ENCODE data around the gene SLC39A9.

Gene SLC39A9, protein sequence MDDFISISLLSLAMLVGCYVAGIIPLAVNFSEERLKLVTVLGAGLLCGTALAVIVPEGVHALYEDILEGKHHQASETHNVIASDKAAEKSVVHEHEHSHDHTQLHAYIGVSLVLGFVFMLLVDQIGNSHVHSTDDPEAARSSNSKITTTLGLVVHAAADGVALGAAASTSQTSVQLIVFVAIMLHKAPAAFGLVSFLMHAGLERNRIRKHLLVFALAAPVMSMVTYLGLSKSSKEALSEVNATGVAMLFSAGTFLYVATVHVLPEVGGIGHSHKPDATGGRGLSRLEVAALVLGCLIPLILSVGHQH

DNA sequence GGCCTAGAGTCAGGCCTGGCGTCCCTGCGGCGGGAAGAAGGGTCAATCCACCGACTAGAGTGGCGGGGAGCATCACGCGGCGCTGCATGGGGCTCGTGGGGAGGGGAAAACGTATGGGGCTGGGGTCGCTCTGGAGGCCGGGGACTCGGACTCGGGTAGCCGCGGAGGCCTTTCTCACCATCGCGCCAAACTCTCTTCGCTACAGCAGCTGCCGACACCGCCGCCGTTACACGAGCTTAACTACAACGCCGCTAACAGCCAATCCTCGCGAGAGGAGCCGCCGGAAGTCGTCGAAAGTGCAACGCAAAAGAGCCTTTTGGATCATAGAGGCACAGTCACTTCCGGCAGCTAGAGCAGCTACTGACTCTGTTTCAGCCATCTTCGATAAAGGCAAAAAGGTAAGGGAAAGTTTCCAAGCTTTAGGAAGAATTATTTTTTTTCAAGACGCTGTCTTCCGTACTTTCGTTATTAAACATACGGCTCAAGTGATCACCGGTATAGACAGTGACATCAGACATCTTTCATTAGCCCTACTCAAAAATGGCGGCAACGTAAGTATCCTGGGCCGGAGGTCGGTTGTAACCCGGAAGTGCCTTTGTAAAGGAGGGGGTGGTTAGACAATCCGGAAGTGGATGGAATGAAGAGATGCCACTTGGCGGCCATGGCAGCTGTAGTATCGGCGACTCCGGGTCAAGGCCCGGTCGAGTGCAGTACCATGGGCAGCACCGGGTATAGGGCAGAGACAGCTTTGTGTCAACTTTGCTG, at the start of gene SLC39A9, which contains the start of gene ERH:
TSS of gene SLC39A9 (plus strand) at position 640 of the 765 bp plus-strand sequence. CDS start 678 bp downstream, outside the sequence.
TSS of gene ERH (minus strand) at position 247 of the 765 bp plus-strand sequence. CDS start at position 181, 66 bp downstream.
- DNase-seq (ENCODE audit: low read depth): peak; percentile 92

DNA sequence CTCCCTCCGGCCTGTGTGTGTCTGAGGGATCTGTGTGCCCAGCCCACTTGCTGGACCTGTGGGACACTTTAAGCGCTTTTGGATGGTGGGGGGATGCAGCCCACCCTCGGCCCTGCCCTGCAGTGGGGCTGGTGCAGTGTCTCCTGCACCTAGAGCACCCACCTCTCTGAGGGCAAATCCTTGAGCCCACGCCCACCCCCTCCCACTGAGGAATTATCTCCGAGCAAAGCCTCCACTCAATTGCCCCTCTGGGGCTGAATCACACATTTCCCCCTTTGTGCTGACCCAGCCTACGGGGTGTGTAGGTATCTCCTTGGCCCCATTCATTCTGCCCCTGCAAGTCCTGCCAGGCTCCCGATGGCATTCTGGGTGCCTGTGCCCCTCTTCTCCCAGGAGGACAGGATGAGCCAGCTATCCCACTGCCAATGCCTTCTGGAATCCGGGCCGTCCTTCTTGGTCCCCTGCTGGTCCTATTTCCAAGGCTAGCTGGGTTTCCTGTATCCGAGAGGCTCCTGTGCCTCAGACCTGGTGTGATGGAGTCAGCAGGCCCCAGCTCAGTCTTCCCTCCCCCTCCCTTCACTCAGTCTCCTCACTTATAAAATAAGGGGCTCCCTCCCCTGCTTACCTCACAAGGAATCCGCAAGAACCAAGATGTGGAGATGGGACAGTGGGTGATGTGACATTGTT, 49.3 kb upstream of the SLC39A9 start:
- no peak for DNase-seq (ENCODE audit: low read depth)

DNA sequence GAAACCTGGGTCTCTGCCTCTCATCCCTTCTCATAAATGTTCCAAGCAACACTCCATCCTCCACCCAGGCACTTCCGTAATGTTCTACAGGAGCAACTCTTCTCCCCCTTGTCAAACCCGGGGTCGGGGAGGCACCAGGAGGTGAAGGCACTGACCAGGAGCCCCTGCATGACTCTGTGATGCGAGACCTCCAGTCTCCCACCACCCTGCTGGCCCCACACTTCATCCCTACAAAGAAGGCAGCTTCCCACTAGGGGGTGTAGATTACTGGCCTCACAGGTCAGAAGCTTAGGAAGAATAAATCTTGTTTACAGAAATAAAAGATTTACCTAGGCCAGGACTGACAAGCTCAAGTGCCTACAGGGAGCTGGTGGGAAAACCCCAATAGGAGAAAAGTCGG, 47.6 kb upstream of the SLC39A9 start:
- DNase-seq (ENCODE audit: low read depth): no peak

DNA sequence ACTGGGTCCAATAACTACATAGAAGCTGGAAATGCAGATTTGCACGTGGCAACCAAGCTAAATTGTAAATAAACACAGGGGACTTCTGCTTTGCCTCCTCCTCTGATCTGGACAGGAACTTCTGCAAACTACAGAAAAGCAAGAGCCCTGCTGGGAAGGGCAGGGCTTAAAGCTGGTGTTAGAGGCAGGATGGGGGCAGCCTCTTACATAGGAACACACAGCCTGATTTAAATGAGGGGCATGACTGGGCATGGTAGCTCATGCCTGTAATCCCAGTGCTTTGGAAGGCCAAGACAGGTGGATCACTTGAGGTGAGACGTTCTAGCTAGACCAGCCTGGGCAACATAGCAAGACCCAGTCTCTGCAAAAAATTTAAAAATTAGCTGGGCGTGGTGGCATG, 47.1 kb upstream of the SLC39A9 start:
- no peak for DNase-seq (ENCODE audit: low read depth)

DNA sequence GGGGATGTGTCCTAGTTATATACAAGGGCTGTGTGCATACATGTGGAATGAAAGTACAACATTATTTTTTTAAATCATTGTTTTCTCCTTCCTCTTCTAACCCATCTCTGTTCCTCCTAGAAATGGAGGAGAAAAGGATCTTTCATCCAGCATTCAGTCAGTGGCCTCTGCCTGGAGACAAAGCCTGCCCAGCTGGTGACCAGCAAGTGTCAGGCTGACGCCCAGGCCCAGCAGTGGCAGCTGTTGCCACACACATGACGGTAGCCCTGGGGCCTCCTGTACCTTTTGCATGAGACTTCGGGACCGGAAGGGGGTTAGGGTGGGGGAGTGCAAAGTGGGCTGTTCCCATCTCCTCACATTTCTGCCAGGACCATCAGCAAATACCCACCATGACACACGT, 46.6 kb upstream of the SLC39A9 start:
- DNase-seq (ENCODE audit: low read depth): no peak

DNA sequence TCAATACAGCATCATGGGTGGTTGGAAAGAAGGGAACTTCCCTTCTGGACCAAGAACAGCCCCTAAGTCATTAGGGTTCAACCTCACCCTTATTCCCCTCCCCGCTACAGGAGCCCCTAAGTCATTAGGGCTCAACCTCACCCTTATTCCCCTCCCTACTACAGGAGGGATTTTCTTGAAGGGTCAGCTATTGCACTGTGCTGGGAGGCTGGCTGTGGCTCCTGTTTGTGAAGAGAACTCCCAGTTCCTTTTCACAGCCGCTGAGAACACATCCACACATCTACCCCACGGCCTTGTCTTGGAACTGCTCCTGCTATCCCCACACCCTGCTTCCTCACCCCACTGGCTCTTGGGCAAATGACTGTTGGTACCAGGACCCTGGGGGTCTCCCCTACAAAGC, 45.3 kb upstream of the SLC39A9 start:
- no peak for DNase-seq (ENCODE audit: low read depth)

DNA sequence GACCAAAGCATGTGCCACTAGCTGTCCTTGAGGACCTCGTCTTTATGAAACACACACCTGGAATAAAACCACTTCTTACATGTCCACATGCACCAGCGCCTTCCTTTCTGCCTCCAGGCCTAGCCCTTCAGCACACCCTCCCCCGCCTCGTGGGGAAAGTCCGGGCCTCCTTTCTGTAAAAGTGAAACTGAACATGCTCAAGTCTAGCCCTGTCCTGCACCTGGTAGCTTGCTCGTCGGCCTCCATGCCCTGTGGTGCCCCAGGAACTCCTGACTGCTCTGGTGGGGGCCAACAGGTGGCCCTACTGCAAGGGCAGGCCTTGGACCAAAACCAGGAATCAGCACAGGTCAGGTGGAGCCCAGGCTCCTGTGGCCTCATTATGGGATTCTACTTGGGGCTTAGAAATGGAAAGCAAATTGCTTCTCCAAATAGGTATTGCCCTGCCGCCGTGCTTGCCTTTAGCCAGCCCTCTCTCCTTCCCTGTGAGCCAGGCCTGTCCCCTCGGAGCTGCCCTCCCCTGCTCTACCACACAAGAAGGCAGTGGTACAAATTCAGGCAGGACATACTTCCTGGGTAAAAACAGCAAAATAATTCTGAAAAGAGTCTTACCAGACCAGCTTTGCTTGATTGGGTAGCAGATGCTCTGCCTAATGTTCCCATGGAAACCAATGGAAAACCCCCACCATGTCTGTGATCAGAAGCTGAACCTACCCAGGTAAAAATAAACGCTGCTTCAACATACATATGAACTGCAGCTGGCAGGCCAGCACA, 43.9 kb upstream of the SLC39A9 start:
- peak; percentile 31 for DNase-seq (ENCODE audit: low read depth)

DNA sequence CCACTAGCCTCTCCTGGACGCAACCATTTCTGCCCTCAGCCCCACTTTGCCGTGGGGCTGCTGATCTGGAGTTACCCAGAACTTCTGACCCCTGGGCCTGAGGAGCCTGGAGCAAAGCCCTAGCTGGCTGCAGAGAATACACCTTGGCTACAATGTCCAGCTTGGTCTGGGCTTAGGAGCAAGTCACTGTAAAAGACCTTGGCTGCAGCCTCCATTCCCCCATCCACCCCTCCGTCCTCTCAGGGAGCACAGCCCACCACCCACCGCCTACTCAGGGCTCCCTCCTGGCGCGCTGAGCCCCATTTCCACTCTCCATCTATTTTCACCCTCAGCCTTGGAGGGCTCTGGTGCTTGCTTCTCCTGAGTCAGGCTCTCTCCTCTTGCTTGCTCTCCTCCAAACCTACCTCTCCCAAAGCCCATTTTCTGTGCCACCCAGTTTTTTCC, 43.3 kb upstream of the SLC39A9 start:
- DNase-seq (ENCODE audit: low read depth): no peak

DNA sequence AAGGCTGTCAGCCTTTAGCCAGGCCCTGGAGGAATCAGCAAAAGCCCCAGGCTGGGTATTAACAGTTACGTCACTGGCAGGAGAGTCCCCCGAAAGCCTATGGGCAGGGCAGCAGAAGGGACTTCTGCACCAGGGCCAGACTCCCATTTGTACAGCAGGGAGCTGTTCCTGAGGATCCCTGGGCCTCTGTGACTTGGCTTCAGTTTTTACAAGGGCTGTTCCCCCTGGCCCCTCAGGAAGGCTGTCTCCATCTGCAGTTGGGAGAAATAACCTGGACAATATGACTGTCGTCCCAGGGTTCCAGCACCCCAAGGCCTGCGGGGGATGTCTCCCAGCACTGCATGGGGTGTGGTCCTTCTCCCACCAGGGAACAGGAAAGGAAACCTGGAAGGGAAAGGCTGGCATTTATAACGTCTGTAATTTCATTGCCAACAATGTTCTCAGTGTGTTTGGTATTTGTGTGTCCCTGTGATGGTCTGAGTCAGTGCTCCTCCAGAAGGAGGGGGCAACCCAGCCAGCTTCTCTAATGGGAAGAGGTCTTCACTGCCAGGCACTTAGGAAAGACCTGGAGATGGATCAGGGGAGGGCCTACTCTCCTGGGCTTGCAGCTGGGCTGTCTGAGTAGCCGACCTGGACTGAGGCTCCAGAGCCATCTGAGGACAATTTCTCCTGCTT, 42.7 kb upstream of the SLC39A9 start:
- no peak for DNase-seq (ENCODE audit: low read depth)

DNA sequence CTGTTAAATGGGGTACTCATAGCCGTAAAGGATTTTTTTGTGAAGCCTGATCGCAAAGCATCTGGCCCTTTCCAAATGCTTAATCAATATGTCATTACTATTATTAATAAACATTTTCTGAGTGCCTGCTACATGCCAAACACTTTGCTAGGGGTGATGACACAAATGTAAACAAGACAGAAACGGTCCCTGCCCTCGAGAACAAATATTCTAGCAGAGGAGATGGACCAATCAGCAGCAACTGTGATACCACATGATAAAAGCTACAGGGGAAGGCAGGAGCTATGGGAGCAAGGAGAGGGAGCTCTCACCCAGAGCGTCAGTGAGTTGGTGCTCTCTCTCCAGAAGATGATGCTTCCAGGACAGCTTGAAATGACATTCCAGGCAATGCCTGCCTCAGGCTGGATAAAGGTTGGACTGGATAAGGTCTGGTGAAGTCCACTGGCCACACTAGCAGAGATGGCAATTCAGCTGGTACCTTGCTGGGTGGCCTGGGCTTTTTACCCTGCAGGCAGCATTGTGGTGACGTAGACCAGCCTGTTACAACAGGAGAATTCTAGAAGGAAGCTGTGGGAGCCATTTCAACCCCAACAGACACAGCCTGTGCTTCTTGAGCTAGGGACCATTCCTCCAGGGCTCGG, 41.5 kb upstream of the SLC39A9 start:
- no peak for DNase-seq (ENCODE audit: low read depth)

DNA sequence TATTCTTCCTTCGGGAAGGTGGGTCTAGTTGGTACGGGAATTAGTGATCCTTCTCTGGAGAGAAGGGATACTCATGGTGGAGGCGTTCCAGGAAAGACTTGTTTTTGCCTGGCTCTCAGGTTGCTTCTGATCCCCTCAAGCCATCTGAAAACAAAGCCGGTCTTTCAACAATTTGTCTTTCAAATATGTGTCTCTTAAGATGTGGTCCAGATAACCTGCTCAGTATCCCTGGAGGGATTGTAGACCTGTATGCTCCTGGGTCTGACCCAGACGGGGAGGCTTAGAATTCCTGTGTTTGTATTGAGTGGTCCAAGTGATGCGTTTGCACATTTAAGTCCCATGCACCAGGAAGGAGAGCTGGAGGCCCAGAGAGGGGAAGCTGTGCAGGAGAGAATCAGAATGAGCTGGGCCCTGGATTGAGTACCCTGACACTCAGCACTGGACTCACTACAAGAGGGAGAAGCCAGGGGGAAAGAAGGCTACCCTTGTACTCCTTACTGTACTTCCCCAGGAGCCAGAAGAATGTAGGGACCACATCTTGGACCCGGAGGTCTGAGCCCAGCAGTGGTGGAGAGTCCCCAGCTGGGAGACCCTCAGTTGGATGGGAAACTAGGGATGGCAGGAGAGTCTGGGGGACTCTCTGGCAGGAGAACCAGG, 40.8 kb upstream of the SLC39A9 start:
- DNase-seq (ENCODE audit: low read depth): no peak

DNA sequence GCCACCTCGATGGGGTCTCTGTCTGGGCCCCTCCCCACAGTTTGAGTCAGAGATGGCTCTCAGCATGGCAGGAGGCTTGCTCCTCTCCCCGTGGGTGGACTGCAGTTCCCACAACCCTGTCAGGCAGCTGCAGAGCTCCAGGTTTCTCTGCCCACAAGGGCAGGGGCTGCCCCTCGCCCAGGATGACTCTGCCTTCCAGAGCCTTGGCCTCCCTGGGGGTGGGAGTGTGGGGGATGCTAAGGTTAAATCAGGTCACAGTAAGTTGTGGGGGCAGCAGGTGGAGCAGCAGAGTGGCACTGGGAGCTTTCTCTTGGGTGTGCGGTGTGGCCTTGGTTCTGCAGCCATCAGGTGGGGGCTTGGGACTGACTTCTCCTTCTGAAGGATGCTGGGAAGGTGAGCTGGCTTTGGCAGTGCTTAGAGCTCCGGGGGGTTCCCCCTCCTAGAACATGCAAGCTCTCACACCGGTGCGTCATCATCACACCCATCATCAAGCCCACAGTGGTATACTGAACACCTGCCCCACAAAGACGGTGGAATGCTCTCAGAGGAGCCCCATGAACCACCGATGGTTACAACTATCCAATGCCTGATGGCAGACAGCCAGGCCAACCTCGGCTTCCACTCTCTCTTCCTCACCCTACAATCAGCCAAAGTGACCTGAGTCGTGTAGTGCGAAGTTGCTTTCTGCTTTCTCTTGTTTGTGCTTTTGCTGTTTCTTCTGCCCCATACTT, 40.1 kb upstream of the SLC39A9 start:
- no peak for DNase-seq (ENCODE audit: low read depth)

DNA sequence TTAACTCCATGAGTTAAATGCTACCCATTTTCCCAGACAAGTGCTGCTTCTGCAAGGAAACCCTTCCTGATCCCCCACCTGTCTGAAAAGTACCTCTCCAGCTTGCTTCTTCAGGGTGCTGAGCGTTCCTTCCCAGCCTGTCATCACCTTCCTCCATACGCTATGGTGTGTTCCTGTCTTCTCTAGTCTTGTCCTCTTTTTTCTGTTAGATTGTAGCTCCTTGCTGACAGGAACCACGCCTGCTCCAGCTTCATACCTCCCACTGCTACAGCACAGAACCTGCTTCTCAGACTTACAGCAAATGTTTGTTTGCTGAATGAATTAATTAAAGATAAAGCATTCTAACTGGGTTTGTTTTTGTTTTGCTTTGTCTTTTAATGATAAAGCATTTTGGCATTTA, 39.5 kb upstream of the SLC39A9 start:
- DNase-seq (ENCODE audit: low read depth): no peak

DNA sequence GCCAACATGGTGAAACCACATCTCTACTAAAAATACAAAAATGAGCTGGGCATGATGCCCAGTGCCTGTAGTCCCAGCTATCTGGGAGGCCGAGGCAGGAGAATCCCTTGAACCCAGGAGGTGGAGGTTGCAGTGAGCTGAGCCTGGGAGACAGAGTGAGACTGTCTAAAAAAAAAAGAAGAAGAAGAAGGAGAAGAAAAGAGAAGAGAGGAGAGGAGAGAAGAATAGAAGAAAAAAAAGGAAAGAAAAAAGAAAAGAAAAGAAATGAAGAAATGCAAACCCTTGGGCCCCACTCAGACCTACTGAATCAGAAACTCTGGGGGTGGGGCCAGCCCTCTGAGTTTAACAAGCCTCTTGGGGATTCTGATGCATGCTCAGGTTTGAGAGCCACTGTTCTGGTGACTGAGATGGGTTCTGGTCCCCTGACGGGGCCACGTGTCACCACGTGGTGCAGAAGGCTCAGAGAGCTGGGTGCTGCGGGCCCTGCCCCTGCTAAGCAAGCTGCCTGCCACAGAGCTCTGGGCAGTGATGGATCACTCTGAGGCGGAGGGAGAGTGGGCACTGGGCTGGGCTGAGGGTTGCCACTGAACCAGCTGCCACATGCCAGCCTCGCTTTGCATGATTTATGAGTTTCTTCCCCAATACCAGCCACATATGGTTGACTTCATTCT, 37.9 kb upstream of the SLC39A9 start:
- DNase-seq (ENCODE audit: low read depth): no peak

DNA sequence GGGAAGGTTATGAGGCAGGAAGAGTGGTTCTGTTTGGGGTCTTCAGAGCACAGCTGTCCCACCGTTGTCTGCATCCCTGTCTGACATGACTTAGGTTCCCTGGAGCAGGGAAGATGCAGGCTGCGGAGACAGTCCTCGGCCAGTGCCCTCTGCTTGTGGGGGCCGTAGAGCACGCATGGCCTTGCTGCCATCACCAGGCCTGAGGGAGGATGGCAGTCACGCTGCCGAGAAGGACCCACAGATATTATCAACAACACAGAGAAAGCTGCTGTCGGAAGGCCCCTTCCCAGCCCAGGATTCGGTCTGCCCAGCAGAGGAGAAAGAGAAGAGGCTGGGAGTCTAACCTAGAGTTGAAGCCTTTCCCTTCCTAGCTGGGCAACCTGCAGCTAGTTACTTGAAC, 35.4 kb upstream of the SLC39A9 start:
- no peak for DNase-seq (ENCODE audit: low read depth)

DNA sequence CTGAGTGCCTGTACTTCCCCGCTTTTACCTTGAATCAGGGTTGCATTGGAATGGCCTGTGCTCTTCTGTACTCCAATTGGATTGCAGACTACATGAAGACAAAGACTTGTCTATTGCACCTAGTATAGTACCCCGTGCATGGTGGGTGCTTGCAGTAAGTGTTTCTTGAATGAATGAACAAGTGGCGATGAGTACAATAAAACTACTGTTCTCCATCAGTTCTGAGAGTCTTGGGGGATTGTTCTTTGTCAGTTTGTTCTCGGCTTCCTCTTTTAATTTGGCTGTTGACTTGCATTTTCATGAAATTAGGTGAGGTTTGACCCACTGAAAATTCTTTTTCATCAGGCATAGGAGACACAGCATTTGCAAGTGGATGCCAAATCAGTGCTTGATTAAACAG, 34.5 kb upstream of the SLC39A9 start:
- no peak for DNase-seq (ENCODE audit: low read depth)

DNA sequence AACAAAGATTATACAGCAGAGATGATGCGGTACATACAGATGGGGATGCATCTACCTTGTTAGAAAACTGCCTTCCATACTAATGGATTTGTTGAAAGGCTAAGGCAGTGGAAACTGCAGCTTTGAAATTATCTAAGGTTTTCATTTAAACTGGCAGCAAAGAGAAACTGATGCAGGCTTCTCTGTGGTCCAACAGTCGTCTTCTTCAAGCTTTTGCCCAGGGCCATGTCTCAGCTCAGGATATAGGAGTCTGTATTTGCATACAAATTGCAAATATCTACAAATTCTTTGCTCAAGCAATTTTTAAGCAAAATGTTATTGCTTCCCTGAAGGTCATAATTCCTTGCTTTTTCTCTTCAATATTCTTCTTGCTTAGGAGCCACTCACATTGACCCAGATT, 34.1 kb upstream of the SLC39A9 start:
- no peak for DNase-seq (ENCODE audit: low read depth)

DNA sequence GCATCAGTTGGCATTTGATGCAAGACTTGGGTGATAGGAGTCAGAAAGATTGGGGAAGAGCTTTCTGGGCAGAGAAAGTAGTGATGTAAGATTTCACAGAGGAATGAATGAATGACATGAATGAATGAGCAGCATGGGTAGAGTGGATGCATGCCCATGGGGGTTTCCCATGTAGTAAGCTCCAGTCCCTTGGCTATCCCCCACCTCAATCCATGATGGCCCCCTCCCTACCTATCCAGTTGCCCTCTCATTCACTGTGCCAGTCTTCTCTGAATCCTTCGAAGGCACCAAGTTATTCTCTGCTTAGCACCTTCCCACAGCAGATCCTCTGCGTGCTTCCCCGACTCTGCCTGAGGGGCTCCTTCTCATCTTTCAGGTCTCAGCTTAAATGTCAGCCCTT, 32.4 kb upstream of the SLC39A9 start:
- no peak for DNase-seq (ENCODE audit: low read depth)

DNA sequence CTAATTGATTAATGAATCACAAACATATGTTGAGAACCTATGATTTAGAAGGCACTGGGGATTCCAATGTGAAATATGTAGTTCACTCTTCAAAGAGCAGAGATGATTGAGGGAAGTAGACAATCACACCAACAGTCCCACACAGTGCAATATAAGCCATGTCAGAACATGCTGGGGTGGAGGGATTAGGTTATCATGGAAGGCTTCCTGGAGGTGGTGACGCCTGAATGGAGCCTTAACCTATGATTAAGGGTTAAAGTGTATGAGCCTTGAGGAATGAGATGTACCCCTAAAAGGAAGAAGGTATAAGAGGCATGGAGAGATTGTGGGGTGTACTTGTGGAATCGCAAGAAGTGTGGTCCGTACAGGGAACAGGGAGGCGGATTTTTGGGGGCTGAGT, 31.7 kb upstream of the SLC39A9 start:
- DNase-seq (ENCODE audit: low read depth): no peak
